HEK293 (cell line): ENCODE measurements around the gene LRRTM2.

Experiments used
- CTCF ChIA-PET: fragments of 350-600 bp; formaldehyde crosslinking; extraction: SDS; loops from one replicate; lab custom pipeline; 2021; ENCODE audit warnings: antibody characterized with exemption; lab: Yijun Ruan, JAX
- POLR2A ChIA-PET: fragments of 300-600 bp; formaldehyde crosslinking; extraction: SDS; loops from one replicate; lab custom pipeline; 2020; ENCODE audit warnings: antibody characterized with exemption, inconsistent platforms; lab: Yijun Ruan, JAX
- H3K27ac ChIP-seq: fragments of 200-500 bp; sonication (Bioruptor generic); 2 replicates; pipeline ENCODE4 v1.5.1; 2014; ENCODE audit warnings: low read depth, low read length, control low read depth, inconsistent platforms; ENCODE audit errors: extremely low read depth
- H3K36me3 ChIP-seq, 2 experiments: fragments of 200-500 bp in 1 of 2; sonication (Bioruptor generic) in 1 of 2; 1 replicate in 1 of 2; 2 replicates in 1 of 2; pipeline ENCODE4 v1.5.1; 2014 to 2017; ENCODE audit warnings: inconsistent platforms in 2 of 2, low read length in 2 of 2; ENCODE audit not compliant: control insufficient read depth in 2 of 2, insufficient read depth in 1 of 2
- H3K4me1 ChIP-seq: fragments of 200-500 bp; sonication (Bioruptor generic); 2 replicates; pipeline ENCODE4 v1.5.1; 2014; ENCODE audit warnings: mild to moderate bottlenecking, low read length, inconsistent platforms; ENCODE audit not compliant: control insufficient read depth, insufficient read depth
- H3K4me3 ChIP-seq: 2 replicates; pipeline ENCODE4 v1.5.1; 2011; ENCODE audit warnings: low read depth, mild to moderate bottlenecking, control low read depth, low read length, moderate library complexity
- H3K9me3 ChIP-seq: fragments of 200-500 bp; sonication (Bioruptor generic); 2 replicates; pipeline ENCODE4 v1.5.1; 2014; ENCODE audit warnings: low read depth, low read length, inconsistent platforms; ENCODE audit not compliant: control insufficient read depth, insufficient read depth
- BCL11B ChIP-seq: fragments of 450-650 bp; formaldehyde crosslinking; IDR thresholded peaks from 2 replicates; pipeline ENCODE4 v1.5.1; 2016; ENCODE audit warnings: low read depth, missing biosample characterization, missing genetic modification characterization
- FEZF1 ChIP-seq: fragments of 450-650 bp; formaldehyde crosslinking; IDR thresholded peaks from 2 replicates; pipeline ENCODE4 v1.5.1; 2016; ENCODE audit warnings: missing biosample characterization, missing genetic modification characterization
- IKZF3 ChIP-seq: fragments of 450-650 bp; IDR thresholded peaks from 2 replicates; pipeline ENCODE4 v1.5.0; 2018; ENCODE audit warnings: missing biosample characterization, mild to moderate bottlenecking, missing genetic modification characterization, moderate library complexity
- OSR2 ChIP-seq: fragments of 450-650 bp; formaldehyde crosslinking; IDR thresholded peaks from 2 replicates; pipeline ENCODE4 v1.5.1; 2016; ENCODE audit warnings: missing biosample characterization, missing genetic modification characterization
- RBAK ChIP-seq: fragments of 450-650 bp; formaldehyde crosslinking; IDR thresholded peaks from 2 replicates; pipeline ENCODE4 v1.5.1; 2016; ENCODE audit warnings: missing biosample characterization, missing genetic modification characterization
- SCRT1 ChIP-seq: fragments of 450-650 bp; formaldehyde crosslinking; IDR thresholded peaks from 2 replicates; pipeline ENCODE4 v1.5.1; 2016; ENCODE audit warnings: missing biosample characterization, missing genetic modification characterization, borderline replicate concordance
- SETDB1 ChIP-seq: IDR thresholded peaks from one replicate; pipeline ENCODE4 v1.6.1; 2017; ENCODE audit warnings: mild to moderate bottlenecking, low read length, moderate library complexity, mixed read lengths; ENCODE audit not compliant: insufficient read length
- YY2 ChIP-seq: fragments of 450-650 bp; formaldehyde crosslinking; IDR thresholded peaks from 2 replicates; pipeline ENCODE4 v1.5.1; 2016; ENCODE audit warnings: missing biosample characterization, missing genetic modification characterization
- ZBTB48 ChIP-seq: fragments of 450-650 bp; formaldehyde crosslinking; IDR thresholded peaks from 2 replicates; pipeline ENCODE4 v1.5.1; 2016; ENCODE audit warnings: missing biosample characterization, missing genetic modification characterization
- ZFP41 ChIP-seq: fragments of 450-650 bp; formaldehyde crosslinking; IDR thresholded peaks from 2 replicates; pipeline ENCODE4 v1.5.1; 2016; ENCODE audit warnings: missing biosample characterization, missing genetic modification characterization, borderline replicate concordance
- ZNF157 ChIP-seq: fragments of 450-650 bp; formaldehyde crosslinking; IDR thresholded peaks from 2 replicates; pipeline ENCODE4 v1.5.1; 2016; ENCODE audit warnings: missing biosample characterization, missing genetic modification characterization
- ZNF274 ChIP-seq, 2 experiments: fragments of 200-500 bp in 1 of 2; fragments of 450-650 bp in 1 of 2; sonication (Bioruptor generic) in 1 of 2; formaldehyde crosslinking in 1 of 2; IDR thresholded peaks; 2 replicates each; pipeline versions ENCODE4 v1.5.1 to v1.6.1; 2014 to 2016; ENCODE audit warnings: borderline replicate concordance in 1 of 2, inconsistent platforms in 1 of 2, low read length in 1 of 2, missing biosample characterization in 1 of 2, missing genetic modification characterization in 1 of 2
- ZNF292 ChIP-seq: fragments of 450-650 bp; formaldehyde crosslinking; IDR thresholded peaks from 2 replicates; pipeline ENCODE4 v1.5.1; 2016; ENCODE audit warnings: low read depth, missing biosample characterization, missing genetic modification characterization, borderline replicate concordance
- ZNF335 ChIP-seq: fragments of 450-650 bp; formaldehyde crosslinking; conservative IDR thresholded peaks from 2 replicates; pipeline ENCODE4 v1.5.1; 2016; ENCODE audit warnings: missing biosample characterization, missing genetic modification characterization
- ZNF354C ChIP-seq: fragments of 450-650 bp; formaldehyde crosslinking; IDR thresholded peaks from 2 replicates; pipeline ENCODE4 v1.5.1; 2016; ENCODE audit warnings: missing biosample characterization, missing genetic modification characterization, low read depth, borderline replicate concordance
- ZNF394 ChIP-seq: fragments of 450-650 bp; formaldehyde crosslinking; IDR thresholded peaks from 2 replicates; pipeline ENCODE4 v1.5.1; 2016; ENCODE audit warnings: missing biosample characterization, missing genetic modification characterization, mild to moderate bottlenecking, moderate library complexity, borderline replicate concordance
- ZNF423 ChIP-seq: fragments of 450-650 bp; formaldehyde crosslinking; IDR thresholded peaks from 2 replicates; pipeline ENCODE4 v1.5.1; 2016; ENCODE audit warnings: missing biosample characterization, missing genetic modification characterization
- ZNF473 ChIP-seq: fragments of 450-650 bp; formaldehyde crosslinking; IDR thresholded peaks from 2 replicates; pipeline ENCODE4 v1.5.1; 2017; ENCODE audit warnings: missing biosample characterization, missing genetic modification characterization
- ZNF585B ChIP-seq: fragments of 450-650 bp; formaldehyde crosslinking; IDR thresholded peaks from 2 replicates; pipeline ENCODE4 v1.5.1; 2016; ENCODE audit warnings: missing biosample characterization, missing genetic modification characterization
- ZNF610 ChIP-seq: fragments of 450-650 bp; formaldehyde crosslinking; IDR thresholded peaks from 2 replicates; pipeline ENCODE4 v1.5.1; 2016; ENCODE audit warnings: missing biosample characterization, missing genetic modification characterization, borderline replicate concordance
- ZNF623 ChIP-seq: fragments of 450-650 bp; formaldehyde crosslinking; IDR thresholded peaks from 2 replicates; pipeline ENCODE4 v1.5.1; 2016; ENCODE audit warnings: missing biosample characterization, missing genetic modification characterization
- ZNF776 ChIP-seq: fragments of 450-650 bp; formaldehyde crosslinking; IDR thresholded peaks from 2 replicates; pipeline ENCODE4 v1.5.0; 2017; ENCODE audit warnings: missing biosample characterization, missing genetic modification characterization, borderline replicate concordance
- ZNF791 ChIP-seq: fragments of 450-650 bp; formaldehyde crosslinking; IDR thresholded peaks from 2 replicates; pipeline ENCODE4 v1.5.1; 2016; ENCODE audit warnings: missing biosample characterization, missing genetic modification characterization
- ZNF843 ChIP-seq: fragments of 450-650 bp; formaldehyde crosslinking; IDR thresholded peaks from 2 replicates; pipeline ENCODE4 v1.5.1; 2016; ENCODE audit warnings: missing biosample characterization, missing genetic modification characterization
- ZSCAN30 ChIP-seq: fragments of 450-650 bp; IDR thresholded peaks from 2 replicates; pipeline ENCODE4 v1.5.1; 2018; ENCODE audit warnings: missing biosample characterization, mild to moderate bottlenecking, missing genetic modification characterization, moderate library complexity
- ZXDB ChIP-seq: fragments of 450-650 bp; formaldehyde crosslinking; IDR thresholded peaks from 2 replicates; pipeline ENCODE4 v1.5.1; 2016; ENCODE audit warnings: missing biosample characterization, missing genetic modification characterization
- TF ChIP-seq, protein P1 (sequence below): fragments of 450-650 bp; formaldehyde crosslinking; IDR thresholded peaks from 2 replicates; pipeline ENCODE4 v1.5.1; 2016; ENCODE audit warnings: missing biosample characterization, missing genetic modification characterization
- TF ChIP-seq, protein P2 (sequence below): fragments of 450-650 bp; formaldehyde crosslinking; IDR thresholded peaks from 2 replicates; pipeline ENCODE4 v1.5.1; 2016; ENCODE audit warnings: missing biosample characterization, missing genetic modification characterization
- TF ChIP-seq, protein P3 (sequence below): fragments of 450-650 bp; formaldehyde crosslinking; IDR thresholded peaks from 2 replicates; pipeline ENCODE4 v1.5.1; 2016; ENCODE audit warnings: missing biosample characterization, missing genetic modification characterization
- TF ChIP-seq, protein P4 (sequence below): fragments of 450-650 bp; formaldehyde crosslinking; optimal IDR thresholded peaks from 2 replicates; pipeline ENCODE3; 2016; ENCODE audit warnings: missing biosample characterization, mild to moderate bottlenecking, missing genetic modification characterization
- TF ChIP-seq, protein P5 (sequence below): fragments of 450-650 bp; formaldehyde crosslinking; IDR thresholded peaks from 2 replicates; pipeline ENCODE4 v1.5.1; 2017; ENCODE audit warnings: missing biosample characterization, missing genetic modification characterization

LRRTM2 gene

DNA sequence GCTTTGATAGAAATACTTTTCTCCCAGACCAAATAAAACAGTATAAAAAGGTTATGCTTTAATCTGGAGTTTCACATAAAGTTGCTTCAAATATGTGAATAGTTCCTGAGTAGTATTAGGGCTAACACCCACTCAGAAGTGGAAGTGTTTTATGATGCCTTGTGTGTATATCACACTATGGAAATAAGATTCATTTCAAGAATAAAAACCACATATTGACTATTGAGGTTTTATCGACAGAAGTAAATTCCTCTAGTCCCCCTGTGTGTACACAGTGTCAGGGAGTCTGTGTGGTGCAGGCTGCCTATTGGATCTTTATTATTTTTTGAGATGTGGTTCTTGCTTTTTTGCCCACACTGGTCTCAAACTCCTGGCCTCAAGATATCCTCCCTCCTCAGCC is 20.8 kb upstream of the LRRTM2 start:
- H3K36me3 ChIP-seq: peaks cover under 1 to 12% of the 10 kb centered on the region in 2 experiments; a peak in 2 of 3 replicates
- CTCF ChIA-PET: no interaction called here
- TF ChIP-seq FEZF1 (tag by site-specific recombination) (no peak), ZFP41 (tag by site-specific recombination) (no peak), ZBTB48 (tag by site-specific recombination) (no peak), ZNF354C (tag by site-specific recombination) (no peak), ZNF623 (tag by site-specific recombination) (no peak), BCL11B (no peak), OSR2 (tag by site-specific recombination) (no peak), ZNF335 (tag by site-specific recombination) (no peak), ZSCAN30 (no peak), ZNF776 (tag by site-specific recombination) (no peak), ZNF157 (tag by site-specific recombination) (no peak), ZNF394 (tag by site-specific recombination) (no peak), ZXDB (tag by site-specific recombination) (no peak), RBAK (no peak), ZNF610 (no peak), SCRT1 (tag by site-specific recombination) (no peak), ZNF274 (IDR thresholded peaks at IDR 0.05; ENCODE audit: low read length) (no peak), ZNF274 (tag by site-specific recombination; IDR thresholded peaks at IDR 0.05; ENCODE audit: borderline replicate concordance) (no peak)
- TF ChIP-seq, protein P1, sequence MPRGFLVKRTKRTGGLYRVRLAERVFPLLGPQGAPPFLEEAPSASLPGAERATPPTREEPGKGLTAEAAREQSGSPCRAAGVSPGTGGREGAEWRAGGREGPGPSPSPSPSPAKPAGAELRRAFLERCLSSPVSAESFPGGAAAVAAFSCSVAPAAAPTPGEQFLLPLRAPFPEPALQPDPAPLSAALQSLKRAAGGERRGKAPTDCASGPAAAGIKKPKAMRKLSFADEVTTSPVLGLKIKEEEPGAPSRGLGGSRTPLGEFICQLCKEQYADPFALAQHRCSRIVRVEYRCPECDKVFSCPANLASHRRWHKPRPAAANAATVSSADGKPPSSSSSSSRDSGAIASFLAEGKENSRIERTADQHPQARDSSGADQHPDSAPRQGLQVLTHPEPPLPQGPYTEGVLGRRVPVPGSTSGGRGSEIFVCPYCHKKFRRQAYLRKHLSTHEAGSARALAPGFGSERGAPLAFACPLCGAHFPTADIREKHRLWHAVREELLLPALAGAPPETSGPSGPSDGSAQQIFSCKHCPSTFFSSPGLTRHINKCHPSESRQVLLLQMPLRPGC (tag by site-specific recombination): no peak
- TF ChIP-seq, protein P2, sequence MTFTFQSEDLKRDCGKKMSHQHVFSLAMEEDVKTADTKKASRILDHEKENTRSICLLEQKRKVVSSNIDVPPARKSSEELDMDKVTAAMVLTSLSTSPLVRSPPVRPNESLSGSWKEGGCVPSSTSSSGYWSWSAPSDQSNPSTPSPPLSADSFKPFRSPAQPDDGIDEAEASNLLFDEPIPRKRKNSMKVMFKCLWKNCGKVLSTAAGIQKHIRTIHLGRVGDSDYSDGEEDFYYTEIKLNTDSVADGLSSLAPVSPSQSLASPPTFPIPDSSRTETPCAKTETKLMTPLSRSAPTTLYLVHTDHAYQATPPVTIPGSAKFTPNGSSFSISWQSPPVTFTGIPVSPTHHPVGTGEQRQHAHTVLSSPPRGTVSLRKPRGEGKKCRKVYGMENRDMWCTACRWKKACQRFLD (tag by site-specific recombination): no peak
- TF ChIP-seq, protein P3, sequence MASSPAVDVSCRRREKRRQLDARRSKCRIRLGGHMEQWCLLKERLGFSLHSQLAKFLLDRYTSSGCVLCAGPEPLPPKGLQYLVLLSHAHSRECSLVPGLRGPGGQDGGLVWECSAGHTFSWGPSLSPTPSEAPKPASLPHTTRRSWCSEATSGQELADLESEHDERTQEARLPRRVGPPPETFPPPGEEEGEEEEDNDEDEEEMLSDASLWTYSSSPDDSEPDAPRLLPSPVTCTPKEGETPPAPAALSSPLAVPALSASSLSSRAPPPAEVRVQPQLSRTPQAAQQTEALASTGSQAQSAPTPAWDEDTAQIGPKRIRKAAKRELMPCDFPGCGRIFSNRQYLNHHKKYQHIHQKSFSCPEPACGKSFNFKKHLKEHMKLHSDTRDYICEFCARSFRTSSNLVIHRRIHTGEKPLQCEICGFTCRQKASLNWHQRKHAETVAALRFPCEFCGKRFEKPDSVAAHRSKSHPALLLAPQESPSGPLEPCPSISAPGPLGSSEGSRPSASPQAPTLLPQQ (tag by site-specific recombination): no peak
- TF ChIP-seq, all 188 proteins: peak for 0
- no peak overlapping the region for H3K27ac ChIP-seq
- no peak overlapping the region for H3K4me3 ChIP-seq
- no peaks in the 10 kb centered on the region for H3K4me1 ChIP-seq
- POLR2A ChIA-PET: no interaction called here
- no peaks in the 10 kb centered on the region for H3K9me3 ChIP-seq

DNA sequence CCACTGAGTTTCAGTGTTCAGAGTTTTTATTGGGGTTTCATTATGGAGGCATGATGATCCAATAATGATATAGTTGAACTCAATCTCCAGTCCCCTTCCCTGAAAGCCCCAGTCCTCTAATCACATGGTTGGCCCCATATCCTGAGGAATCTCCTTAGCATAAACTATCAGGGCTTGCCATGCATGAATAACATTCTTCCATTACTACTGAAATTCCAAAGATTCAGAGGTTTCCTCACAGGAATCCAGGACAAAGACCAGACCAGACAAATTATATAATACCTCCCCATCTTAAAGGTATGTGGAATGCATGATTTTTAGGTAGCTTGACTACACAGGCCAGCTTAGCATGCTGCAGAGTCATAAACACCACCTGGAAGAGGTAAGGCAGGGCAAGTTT is 15.5 kb upstream of the LRRTM2 start:
- ChIA-PET CTCF (no interaction called here), POLR2A (no interaction called here)
- Histone ChIP-seq H3K4me1 (no peaks in the 10 kb centered on the region), H3K4me3 (no peak overlapping the region), H3K36me3 (peaks cover 14 to 53% of the 10 kb centered on the region in 2 experiments), H3K27ac (no peak overlapping the region), H3K9me3 (no peaks in the 10 kb centered on the region)
- TF ChIP-seq ZNF585B (tag by site-specific recombination) (no peak), ZNF791 (tag by site-specific recombination) (no peak), ZNF843 (tag by site-specific recombination) (no peak), YY2 (no peak), ZNF423 (tag by site-specific recombination) (no peak), SETDB1 (no peak), OSR2 (tag by site-specific recombination) (no peak), ZNF292 (no peak), ZNF473 (tag by site-specific recombination) (no peak), IKZF3 (tag by site-specific recombination) (no peak)
- TF ChIP-seq, protein P4, sequence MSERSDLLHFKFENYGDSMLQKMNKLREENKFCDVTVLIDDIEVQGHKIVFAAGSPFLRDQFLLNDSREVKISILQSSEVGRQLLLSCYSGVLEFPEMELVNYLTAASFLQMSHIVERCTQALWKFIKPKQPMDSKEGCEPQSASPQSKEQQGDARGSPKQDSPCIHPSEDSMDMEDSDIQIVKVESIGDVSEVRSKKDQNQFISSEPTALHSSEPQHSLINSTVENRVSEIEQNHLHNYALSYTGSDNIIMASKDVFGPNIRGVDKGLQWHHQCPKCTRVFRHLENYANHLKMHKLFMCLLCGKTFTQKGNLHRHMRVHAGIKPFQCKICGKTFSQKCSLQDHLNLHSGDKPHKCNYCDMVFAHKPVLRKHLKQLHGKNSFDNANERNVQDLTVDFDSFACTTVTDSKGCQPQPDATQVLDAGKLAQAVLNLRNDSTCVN (tag by site-specific recombination): no peak
- TF ChIP-seq, protein P5, sequence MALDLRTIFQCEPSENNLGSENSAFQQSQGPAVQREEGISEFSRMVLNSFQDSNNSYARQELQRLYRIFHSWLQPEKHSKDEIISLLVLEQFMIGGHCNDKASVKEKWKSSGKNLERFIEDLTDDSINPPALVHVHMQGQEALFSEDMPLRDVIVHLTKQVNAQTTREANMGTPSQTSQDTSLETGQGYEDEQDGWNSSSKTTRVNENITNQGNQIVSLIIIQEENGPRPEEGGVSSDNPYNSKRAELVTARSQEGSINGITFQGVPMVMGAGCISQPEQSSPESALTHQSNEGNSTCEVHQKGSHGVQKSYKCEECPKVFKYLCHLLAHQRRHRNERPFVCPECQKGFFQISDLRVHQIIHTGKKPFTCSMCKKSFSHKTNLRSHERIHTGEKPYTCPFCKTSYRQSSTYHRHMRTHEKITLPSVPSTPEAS (tag by site-specific recombination): no peak
- TF ChIP-seq, all 188 proteins: peak for 0
